ENCODE data around the gene ZFHX3. TPM values are rescaled to one million over a fixed set of nuclear protein-coding genes. Genes with fewer than 3 reads are reported as not detected.

ZFHX3 gene
- total and polyA plus RNA-seq, 9 of the 15 experiments (the other 6 are each of a cell fraction or from before 2014, with no cell fraction given) = 0.01 to 0.23 (median 0.06) TPM; not detected in 4

DNA sequence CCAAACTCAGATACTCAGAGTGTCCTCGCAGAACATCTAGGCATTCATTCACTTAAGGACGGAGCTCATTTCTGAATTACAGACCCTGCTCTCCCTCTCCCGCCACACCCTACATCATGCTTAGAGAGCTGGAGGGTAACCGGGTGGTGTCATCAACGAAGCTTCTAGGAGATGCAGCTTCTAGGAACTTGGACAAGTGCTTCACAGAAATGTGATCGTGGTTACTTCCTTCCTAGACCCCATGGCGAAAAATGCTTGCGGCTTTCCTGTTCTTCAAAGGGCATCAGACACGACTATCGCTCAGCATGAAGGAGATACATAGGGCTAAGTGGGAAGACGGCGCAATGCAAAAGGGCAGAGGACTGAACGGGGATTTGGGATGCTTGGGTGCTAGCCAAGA is 126.8 kb downstream of the ZFHX3 start (continued):
- TF ChIP-seq FOXM1 (IDR thresholded peaks at IDR 0.05; ENCODE audit: low read depth) = no peak
- TF ChIP-seq FOXM1 (CRISPR knock-in tag; IDR thresholded peaks at IDR 0.05; ENCODE audit: low read depth) = no peak
- no peak for TF ChIP-seq STAG1 (CRISPR knock-in tag; IDR thresholded peaks at IDR 0.05; ENCODE audit: borderline replicate concordance)
- no peak for TF ChIP-seq HEY1 (CRISPR knock-in tag; IDR thresholded peaks at IDR 0.05; ENCODE audit: borderline replicate concordance)
- no peak for TF ChIP-seq ZNF79 (CRISPR knock-in tag; IDR thresholded peaks at IDR 0.05; ENCODE audit: low read depth)
- no peak for TF ChIP-seq LARP7 (IDR thresholded peaks at IDR 0.05)
- TF ChIP-seq, protein P1, sequence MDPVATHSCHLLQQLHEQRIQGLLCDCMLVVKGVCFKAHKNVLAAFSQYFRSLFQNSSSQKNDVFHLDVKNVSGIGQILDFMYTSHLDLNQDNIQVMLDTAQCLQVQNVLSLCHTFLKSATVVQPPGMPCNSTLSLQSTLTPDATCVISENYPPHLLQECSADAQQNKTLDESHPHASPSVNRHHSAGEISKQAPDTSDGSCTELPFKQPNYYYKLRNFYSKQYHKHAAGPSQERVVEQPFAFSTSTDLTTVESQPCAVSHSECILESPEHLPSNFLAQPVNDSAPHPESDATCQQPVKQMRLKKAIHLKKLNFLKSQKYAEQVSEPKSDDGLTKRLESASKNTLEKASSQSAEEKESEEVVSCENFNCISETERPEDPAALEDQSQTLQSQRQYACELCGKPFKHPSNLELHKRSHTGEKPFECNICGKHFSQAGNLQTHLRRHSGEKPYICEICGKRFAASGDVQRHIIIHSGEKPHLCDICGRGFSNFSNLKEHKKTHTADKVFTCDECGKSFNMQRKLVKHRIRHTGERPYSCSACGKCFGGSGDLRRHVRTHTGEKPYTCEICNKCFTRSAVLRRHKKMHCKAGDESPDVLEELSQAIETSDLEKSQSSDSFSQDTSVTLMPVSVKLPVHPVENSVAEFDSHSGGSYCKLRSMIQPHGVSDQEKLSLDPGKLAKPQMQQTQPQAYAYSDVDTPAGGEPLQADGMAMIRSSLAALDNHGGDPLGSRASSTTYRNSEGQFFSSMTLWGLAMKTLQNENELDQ (CRISPR knock-in tag; IDR thresholded peaks at IDR 0.05; ENCODE audit: borderline replicate concordance) = no peak
- TF ChIP-seq RFX1 (IDR thresholded peaks at IDR 0.05) = no peak
- TF ChIP-seq CBX1 (IDR thresholded peaks at IDR 0.05; ENCODE audit: low read depth) = no peak
- TF ChIP-seq PHF8 (IDR thresholded peaks at IDR 0.05; ENCODE audit: borderline replicate concordance, low read length) = no peak
- no peak for TF ChIP-seq ZC3H8 (IDR thresholded peaks at IDR 0.05)

DNA sequence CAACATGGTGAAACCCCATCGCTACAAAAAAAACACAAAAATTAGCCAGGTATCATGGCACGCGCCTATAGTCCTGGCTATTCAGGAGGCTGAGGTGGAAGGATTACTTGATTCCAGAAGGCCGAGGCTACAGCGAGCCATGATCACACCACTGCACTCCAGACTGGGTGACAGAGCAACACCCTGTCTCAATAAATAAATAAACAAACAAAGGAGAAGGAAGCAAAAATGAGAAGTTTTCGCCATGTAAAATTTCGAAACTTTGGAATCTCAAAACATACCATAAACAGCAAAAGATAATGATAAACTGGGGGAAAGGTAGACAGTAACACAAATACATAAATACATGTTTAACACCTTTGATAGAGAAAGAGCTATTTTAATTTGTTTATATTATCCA is 130.9 kb downstream of the ZFHX3 start:
- ChIA-PET CTCF (ENCODE audit: low intra/inter-chr PET ratio) (no interaction called here), POLR2A (no interaction called here)
- WGBS (ENCODE audit: insufficient coverage, low coverage, missing lambda C conversion rate) = 2% methylated on average over 7 of the region's 7 CpGs
- Histone ChIP-seq H3K4me2 (ENCODE audit: insufficient read depth, low read length) (no peak overlapping the region), H3K9me1 (ENCODE audit: control insufficient read depth, insufficient read depth, low read length) (no peaks in the 10 kb centered on the region), H3K4me3 (no peak overlapping the region), H2AFZ (ENCODE audit: low read depth, low read length) (no peak overlapping the region), H3K9ac (ENCODE audit: insufficient read depth in 1 of 2, low read depth in 2 of 2, low read length in 2 of 2) (no peak overlapping the region), H3K4me1 (replicated peaks in 1 of 2; ENCODE audit: control insufficient read depth in 2 of 2, insufficient read depth in 2 of 2, low read length in 2 of 2) (peaks cover 0 to 3% of the 10 kb centered on the region in 2 experiments; a peak in 1 of 5 replicates), H3K27me3 (ENCODE audit: control insufficient read depth in 2 of 2, insufficient read depth in 2 of 2, low read length in 2 of 2) (peaks cover 2 to 39% of the 10 kb centered on the region in 2 experiments), H4K20me1 (replicated peaks; ENCODE audit: control insufficient read depth, insufficient read depth, low read length) (no peaks in the 10 kb centered on the region; the same call in 1 of the 2 replicates), H3K9me3 (replicated peaks; ENCODE audit: control insufficient read depth, insufficient read depth, low read depth, low read length) (no peaks in the 10 kb centered on the region), H3K79me2 (ENCODE audit: control insufficient read depth, insufficient read depth, low read length) (no peaks in the 10 kb centered on the region), H3K27ac (ENCODE audit: extremely low read depth, low read depth, low read length) (no peak overlapping the region), H3K36me3 (ENCODE audit: control insufficient read depth, insufficient read depth, low read length) (no peaks in the 10 kb centered on the region)
- in situ Hi-C loops (cut with MboI) (no loop called here), intact Hi-C loops (cut with micrococcal nuclease) (no loop called here)
- FAIRE-seq (no peak), DNase-seq (ENCODE audit: extremely low read depth in 1 of 4, low spot score in 3 of 4) (no peak), ATAC-seq (no peak)
- no TSS peak for BruUV-seq (replicated peaks)
- no peak for TF ChIP-seq ELF1 (tag; IDR thresholded peaks at IDR 0.05)
- no peak for TF ChIP-seq PHF21A (IDR thresholded peaks at IDR 0.05; ENCODE audit: borderline replicate concordance, low read depth)
- TF ChIP-seq, protein P2, sequence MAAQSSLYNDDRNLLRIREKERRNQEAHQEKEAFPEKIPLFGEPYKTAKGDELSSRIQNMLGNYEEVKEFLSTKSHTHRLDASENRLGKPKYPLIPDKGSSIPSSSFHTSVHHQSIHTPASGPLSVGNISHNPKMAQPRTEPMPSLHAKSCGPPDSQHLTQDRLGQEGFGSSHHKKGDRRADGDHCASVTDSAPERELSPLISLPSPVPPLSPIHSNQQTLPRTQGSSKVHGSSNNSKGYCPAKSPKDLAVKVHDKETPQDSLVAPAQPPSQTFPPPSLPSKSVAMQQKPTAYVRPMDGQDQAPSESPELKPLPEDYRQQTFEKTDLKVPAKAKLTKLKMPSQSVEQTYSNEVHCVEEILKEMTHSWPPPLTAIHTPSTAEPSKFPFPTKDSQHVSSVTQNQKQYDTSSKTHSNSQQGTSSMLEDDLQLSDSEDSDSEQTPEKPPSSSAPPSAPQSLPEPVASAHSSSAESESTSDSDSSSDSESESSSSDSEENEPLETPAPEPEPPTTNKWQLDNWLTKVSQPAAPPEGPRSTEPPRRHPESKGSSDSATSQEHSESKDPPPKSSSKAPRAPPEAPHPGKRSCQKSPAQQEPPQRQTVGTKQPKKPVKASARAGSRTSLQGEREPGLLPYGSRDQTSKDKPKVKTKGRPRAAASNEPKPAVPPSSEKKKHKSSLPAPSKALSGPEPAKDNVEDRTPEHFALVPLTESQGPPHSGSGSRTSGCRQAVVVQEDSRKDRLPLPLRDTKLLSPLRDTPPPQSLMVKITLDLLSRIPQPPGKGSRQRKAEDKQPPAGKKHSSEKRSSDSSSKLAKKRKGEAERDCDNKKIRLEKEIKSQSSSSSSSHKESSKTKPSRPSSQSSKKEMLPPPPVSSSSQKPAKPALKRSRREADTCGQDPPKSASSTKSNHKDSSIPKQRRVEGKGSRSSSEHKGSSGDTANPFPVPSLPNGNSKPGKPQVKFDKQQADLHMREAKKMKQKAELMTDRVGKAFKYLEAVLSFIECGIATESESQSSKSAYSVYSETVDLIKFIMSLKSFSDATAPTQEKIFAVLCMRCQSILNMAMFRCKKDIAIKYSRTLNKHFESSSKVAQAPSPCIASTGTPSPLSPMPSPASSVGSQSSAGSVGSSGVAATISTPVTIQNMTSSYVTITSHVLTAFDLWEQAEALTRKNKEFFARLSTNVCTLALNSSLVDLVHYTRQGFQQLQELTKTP (IDR thresholded peaks at IDR 0.05; ENCODE audit: low read depth in 1 of 2, partially characterized antibody in 2 of 2) = no peak
- TF ChIP-seq, protein P3, sequence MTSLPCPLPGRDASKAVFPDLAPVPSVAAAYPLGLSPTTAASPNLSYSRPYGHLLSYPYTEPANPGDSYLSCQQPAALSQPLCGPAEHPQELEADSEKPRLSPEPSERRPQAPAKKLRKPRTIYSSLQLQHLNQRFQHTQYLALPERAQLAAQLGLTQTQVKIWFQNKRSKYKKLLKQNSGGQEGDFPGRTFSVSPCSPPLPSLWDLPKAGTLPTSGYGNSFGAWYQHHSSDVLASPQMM (CRISPR knock-in tag; IDR thresholded peaks at IDR 0.05) = no peak
- TF ChIP-seq RBM14 (IDR thresholded peaks at IDR 0.05; ENCODE audit: borderline replicate concordance, insufficient read depth, low read depth, low read length) = no peak
- no peak for TF ChIP-seq BHLHE40 (IDR thresholded peaks at IDR 0.05; ENCODE audit: low read length)

Data from K562 (cell line).